ENCODE measurements around the gene CAMK1. TPM values are rescaled to one million over a fixed set of nuclear protein-coding genes. Genes with fewer than 3 reads are reported as not detected.

Gene CAMK1
- total and polyA plus RNA-seq, 9 of the 15 experiments (the other 6 are each of a cell fraction or from before 2014, with no cell fraction given), result 0.23 to 10.7 (median 6.0) TPM

DNA sequence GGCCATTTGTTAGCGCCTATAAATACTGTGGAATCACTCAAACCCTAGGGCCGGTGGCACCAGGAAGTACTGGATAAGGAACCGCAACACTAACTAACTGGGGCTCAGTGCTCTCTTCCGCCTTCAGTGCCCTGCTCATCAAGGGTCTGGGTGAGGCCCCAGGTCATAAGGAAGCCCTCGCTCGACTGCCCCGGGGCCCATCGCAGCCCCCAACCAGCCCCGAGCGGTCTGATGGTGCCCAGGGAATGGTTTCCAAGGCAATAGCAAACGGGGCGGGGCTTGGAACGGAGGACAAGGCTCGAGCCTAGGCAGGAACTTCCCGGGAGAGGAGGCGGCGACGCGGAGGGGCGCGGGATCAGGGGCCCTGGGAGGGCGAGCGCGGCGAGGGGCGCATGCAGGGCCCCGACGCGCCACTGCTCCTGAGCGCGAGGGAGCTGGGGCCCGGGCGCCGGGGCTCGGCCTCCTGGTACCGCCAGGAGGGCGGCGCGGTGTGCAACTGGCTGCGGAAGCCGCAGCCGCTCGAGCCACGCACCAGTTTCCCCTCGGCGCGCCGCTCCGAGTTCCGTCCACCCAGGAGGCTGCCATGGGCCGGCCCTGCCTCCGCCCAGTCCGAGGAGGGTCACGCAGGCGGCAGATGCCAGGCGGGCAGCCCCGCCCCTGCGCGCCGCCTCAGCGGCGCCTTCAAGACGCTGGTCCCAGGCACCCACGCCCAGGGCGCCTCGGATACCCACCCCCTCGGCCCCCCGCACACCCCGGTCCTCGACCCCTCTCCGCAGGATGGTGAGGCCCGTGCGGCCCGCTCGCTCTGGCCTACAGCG lies 40.1 kb upstream of the CAMK1 start, which contains the start of gene TTLL3 (continued):
- TF ChIP-seq ZNF444 (CRISPR knock-in tag; IDR thresholded peaks at IDR 0.05) (no peak), PTBP1 (IDR thresholded peaks at IDR 0.05; ENCODE audit: low read depth, low read length) (no peak), HNRNPL (IDR thresholded peaks at IDR 0.05; ENCODE audit: low read depth, low read length) (peak; percentile 62; the same call in 1 of the 2 replicates), POLR2B (IDR thresholded peaks at IDR 0.05; ENCODE audit: low read depth, partially characterized antibody) (no peak)

DNA sequence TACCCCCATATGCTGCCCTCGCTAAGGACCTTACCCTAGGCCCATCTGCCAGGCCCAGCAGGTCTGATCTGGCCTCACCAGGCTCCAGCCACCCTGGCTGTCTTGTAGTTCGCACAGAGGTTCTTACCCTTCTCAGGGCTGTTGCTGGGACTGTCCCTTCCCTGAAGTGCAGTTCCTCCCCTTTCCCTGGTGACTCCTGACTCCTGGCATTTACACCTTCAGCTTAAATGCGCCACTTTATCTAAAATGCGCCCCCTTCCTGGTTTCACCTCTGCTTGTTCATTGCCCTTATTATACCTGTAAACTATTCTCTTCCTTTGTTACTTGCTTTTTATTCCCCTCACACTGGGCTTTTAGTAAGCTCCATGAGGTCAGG lies 39.5 kb upstream of the CAMK1 start:
- no peak overlapping the region for H3K4me2 ChIP-seq (ENCODE audit: insufficient read depth, low read length)
- peaks cover 0 to 8% of the 10 kb centered on the region in 2 experiments; a peak in 2 of 5 replicates for H3K4me1 ChIP-seq (replicated peaks in 1 of 2; ENCODE audit: control insufficient read depth in 2 of 2, insufficient read depth in 2 of 2, low read length in 2 of 2)
- WGBS (ENCODE audit: insufficient coverage, low coverage, missing lambda C conversion rate), result 97% methylated on average over 4 of the region's 4 CpGs
- DNase-seq (ENCODE audit: extremely low read depth in 1 of 4, low spot score in 3 of 4) (no peak), FAIRE-seq (no peak), ATAC-seq (peak; percentile 3)
- 0 out of 2 replicates have a peak, but pooled peaks cover 3% of the 10 kb centered on the region for H4K20me1 ChIP-seq (replicated peaks; ENCODE audit: control insufficient read depth, insufficient read depth, low read length)
- ChIA-PET POLR2A (interaction anchor here (1.2 to 6.7 kb wide), 3 partner anchors 13 to 16 kb away, joined by 7 to 49 read pairs (median 10); partner anchors contain the start of genes ARPC4 and TADA3), CTCF (ENCODE audit: low intra/inter-chr PET ratio) (no interaction called here)
- no peak overlapping the region for H3K27ac ChIP-seq (ENCODE audit: extremely low read depth, low read depth, low read length)
- H3K9me1 ChIP-seq (ENCODE audit: control insufficient read depth, insufficient read depth, low read length), result no peaks in the 10 kb centered on the region
- H3K9ac ChIP-seq (ENCODE audit: insufficient read depth in 1 of 2, low read depth in 2 of 2, low read length in 2 of 2), result no peak overlapping the region
- no peak overlapping the region for H3K4me3 ChIP-seq
- 0 out of 2 replicates have a peak, but pooled peaks have one; percentile 25 for TF ChIP-seq POLR2A (conservative IDR thresholded peaks at IDR 0.05)
- TF ChIP-seq, protein P1, sequence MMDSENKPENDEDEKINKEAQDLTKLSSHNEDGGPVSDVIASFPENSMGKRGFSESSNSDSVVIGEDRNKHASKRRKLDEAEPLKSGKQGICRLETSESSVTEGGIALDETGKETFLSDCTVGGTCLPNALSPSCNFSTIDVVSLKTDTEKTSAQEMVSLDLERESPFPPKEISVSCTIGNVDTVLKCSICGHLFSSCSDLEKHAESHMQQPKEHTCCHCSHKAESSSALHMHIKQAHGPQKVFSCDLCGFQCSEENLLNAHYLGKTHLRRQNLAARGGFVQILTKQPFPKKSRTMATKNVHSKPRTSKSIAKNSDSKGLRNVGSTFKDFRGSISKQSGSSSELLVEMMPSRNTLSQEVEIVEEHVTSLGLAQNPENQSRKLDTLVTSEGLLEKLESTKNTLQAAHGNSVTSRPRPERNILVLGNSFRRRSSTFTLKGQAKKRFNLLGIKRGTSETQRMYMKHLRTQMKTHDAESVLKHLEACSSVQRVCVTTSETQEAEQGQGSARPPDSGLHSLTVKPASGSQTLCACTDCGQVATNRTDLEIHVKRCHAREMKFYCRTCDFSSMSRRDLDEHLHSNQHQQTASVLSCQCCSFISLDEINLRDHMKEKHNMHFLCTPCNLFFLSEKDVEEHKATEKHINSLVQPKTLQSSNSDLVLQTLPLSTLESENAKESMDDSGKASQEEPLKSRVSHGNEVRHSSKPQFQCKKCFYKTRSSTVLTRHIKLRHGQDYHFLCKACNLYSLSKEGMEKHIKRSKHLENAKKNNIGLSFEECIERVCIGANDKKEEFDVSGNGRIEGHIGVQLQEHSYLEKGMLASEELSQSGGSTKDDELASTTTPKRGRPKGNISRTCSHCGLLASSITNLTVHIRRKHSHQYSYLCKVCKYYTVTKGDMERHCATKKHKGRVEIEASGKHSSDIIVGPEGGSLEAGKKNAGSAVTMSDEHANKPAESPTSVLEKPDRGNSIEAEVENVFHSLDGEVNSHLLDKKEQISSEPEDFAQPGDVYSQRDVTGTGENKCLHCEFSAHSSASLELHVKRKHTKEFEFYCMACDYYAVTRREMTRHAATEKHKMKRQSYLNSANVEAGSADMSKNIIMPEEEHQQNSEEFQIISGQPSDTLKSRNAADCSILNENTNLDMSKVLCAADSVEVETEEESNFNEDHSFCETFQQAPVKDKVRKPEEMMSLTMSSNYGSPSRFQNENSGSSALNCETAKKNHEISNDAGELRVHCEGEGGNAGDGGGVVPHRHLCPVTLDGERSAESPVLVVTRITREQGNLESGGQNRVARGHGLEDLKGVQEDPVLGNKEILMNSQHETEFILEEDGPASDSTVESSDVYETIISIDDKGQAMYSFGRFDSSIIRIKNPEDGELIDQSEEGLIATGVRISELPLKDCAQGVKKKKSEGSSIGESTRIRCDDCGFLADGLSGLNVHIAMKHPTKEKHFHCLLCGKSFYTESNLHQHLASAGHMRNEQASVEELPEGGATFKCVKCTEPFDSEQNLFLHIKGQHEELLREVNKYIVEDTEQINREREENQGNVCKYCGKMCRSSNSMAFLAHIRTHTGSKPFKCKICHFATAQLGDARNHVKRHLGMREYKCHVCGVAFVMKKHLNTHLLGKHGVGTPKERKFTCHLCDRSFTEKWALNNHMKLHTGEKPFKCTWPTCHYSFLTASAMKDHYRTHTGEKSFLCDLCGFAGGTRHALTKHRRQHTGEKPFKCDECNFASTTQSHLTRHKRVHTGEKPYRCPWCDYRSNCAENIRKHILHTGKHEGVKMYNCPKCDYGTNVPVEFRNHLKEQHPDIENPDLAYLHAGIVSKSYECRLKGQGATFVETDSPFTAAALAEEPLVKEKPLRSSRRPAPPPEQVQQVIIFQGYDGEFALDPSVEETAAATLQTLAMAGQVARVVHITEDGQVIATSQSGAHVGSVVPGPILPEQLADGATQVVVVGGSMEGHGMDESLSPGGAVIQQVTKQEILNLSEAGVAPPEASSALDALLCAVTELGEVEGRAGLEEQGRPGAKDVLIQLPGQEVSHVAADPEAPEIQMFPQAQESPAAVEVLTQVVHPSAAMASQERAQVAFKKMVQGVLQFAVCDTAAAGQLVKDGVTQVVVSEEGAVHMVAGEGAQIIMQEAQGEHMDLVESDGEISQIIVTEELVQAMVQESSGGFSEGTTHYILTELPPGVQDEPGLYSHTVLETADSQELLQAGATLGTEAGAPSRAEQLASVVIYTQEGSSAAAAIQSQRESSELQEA (IDR thresholded peaks at IDR 0.05; ENCODE audit: low read depth), result no peak
- no TSS peak for BruUV-seq (replicated peaks)
- peaks cover 84% of the 10 kb centered on the region for H3K36me3 ChIP-seq (ENCODE audit: control insufficient read depth, insufficient read depth, low read length)
- intact Hi-C loops (cut with micrococcal nuclease), result no loop called here
- in situ Hi-C loops (cut with MboI), result no loop called here
- no peak overlapping the region for H2AFZ ChIP-seq (ENCODE audit: low read depth, low read length)
- H3K27me3 ChIP-seq (ENCODE audit: control insufficient read depth in 2 of 2, insufficient read depth in 2 of 2, low read length in 2 of 2), result no peaks in the 10 kb centered on the region
- H3K79me2 ChIP-seq (ENCODE audit: control insufficient read depth, insufficient read depth, low read length), result no peaks in the 10 kb centered on the region
- H3K9me3 ChIP-seq (replicated peaks; ENCODE audit: control insufficient read depth, insufficient read depth, low read depth, low read length), result no peaks in the 10 kb centered on the region
